Activated CD8-positive, alpha-beta T cell treated with anti-CD3 and anti-CD28 coated beads for 36 hours (primary cell): ENCODE data around the gene SERPINF2. TPM values are rescaled to one million over a fixed set of nuclear protein-coding genes. Genes with fewer than 3 reads are reported as not detected.

Experiments used
- ATAC-seq: fragments of 200-7000 bp; cut with Tn5 transposase; one replicate; pipeline ENCODE4 v1.10.0; 2021; ENCODE audit warnings: mild to moderate bottlenecking, moderate library complexity
- CTCF ChIA-PET: fragments of 350-600 bp; sonication (Branson Sonifier 250); formaldehyde crosslinking; loops from one replicate; lab custom pipeline; 2021; ENCODE audit warnings: antibody characterized with exemption; lab: Charles Lee
- POLR2A ChIA-PET: fragments of 350-600 bp; sonication (Branson Sonifier 250); formaldehyde crosslinking; loops from one replicate; lab custom pipeline; 2021; ENCODE audit warnings: antibody characterized with exemption; lab: Charles Lee
- DNase-seq: peaks from one replicate; pipeline ENCODE4 v3.0.0-alpha.2; 2020
- H3K27ac Mint-ChIP-seq: one replicate; pipeline ENCODE4 v1.8.0; 2021; ENCODE audit warnings: mild to moderate bottlenecking, mixed read lengths
- H3K27me3 Mint-ChIP-seq: one replicate; pipeline ENCODE4 v1.8.0; 2021; ENCODE audit warnings: mixed read lengths
- H3K36me3 Mint-ChIP-seq: one replicate; pipeline ENCODE4 v1.8.0; 2021; ENCODE audit warnings: low read depth, mixed read lengths
- H3K4me1 Mint-ChIP-seq: one replicate; pipeline ENCODE4 v1.8.0; 2021; ENCODE audit warnings: low read depth, mixed read lengths
- H3K4me3 Mint-ChIP-seq: one replicate; pipeline ENCODE4 v1.8.0; 2021; ENCODE audit warnings: mild to moderate bottlenecking, moderate library complexity, mixed read lengths
- H3K9me3 Mint-ChIP-seq: one replicate; pipeline ENCODE4 v1.8.0; 2021; ENCODE audit warnings: mixed read lengths
- CTCF ChIP-seq: fragments of 200-600 bp; IDR thresholded peaks from one replicate; pipeline ENCODE4 v1.8.0; 2022; ENCODE audit warnings: antibody characterized with exemption, mild to moderate bottlenecking
- intact Hi-C: fragments of 100-400 bp; cut with micrococcal nuclease; formaldehyde crosslinking; loops from one replicate; pipeline ENCODE4 v1.10.0; 2022
- total RNA-seq, 2 experiments: library from RNA; stranded (reverse); gene quantifications; one replicate each; pipeline ENCODE4 v1.2.3, GENCODE V29; 2021

SERPINF2 gene
- total RNA-seq, 2 experiments from 2014 or later, result 0.11 to 0.18 TPM

GRCh38 chr17:1732833-1733321 lies 9.8 kb upstream of the SERPINF2 start:
- Mint-ChIP-seq H3K4me1 (peaks cover 18% of the 10 kb centered on the region), H3K9me3 (no peaks in the 10 kb centered on the region), H3K27me3 (no peaks in the 10 kb centered on the region), H3K4me3 (no peak overlapping the region), H3K27ac (no peak overlapping the region), H3K36me3 (peaks cover 14% of the 10 kb centered on the region)
- intact Hi-C loops, result no loop called here
- ChIA-PET CTCF (interaction anchor here (1.3 kb wide), 1 partner anchor 12 kb away, joined by 3 read pairs; no protein-coding TSS in a partner anchor), POLR2A (interaction anchor here (3.0 kb wide), 1 partner anchor 30 kb away, joined by 8 read pairs; the partner anchor contains the start of gene SERPINF1)
- TF ChIP-seq CTCF, result no peak
- DNase-seq (no peak), ATAC-seq (no peak)

- ChIA-PET CTCF (interaction anchor here (1.3 kb wide), 1 partner anchor 13 kb away, joined by 3 read pairs; no protein-coding TSS in a partner anchor), POLR2A (interaction anchor here (0.9 to 3.0 kb wide), 2 partner anchors 29 to 73 kb away, joined by 3 to 8 read pairs; partner anchors contain the start of gene SERPINF1)
- Mint-ChIP-seq H3K9me3 (no peaks in the 10 kb centered on the region), H3K4me3 (no peak overlapping the region), H3K36me3 (peaks cover 14% of the 10 kb centered on the region), H3K27me3 (no peaks in the 10 kb centered on the region), H3K4me1 (peaks cover 13% of the 10 kb centered on the region), H3K27ac (no peak overlapping the region)
- intact Hi-C loops, result no loop called here
- ATAC-seq (no peak), DNase-seq (no peak)
- TF ChIP-seq CTCF, result no peak
Measured at GRCh38 chr17:1733759-1734158, 8.9 kb upstream of the SERPINF2 start.

- POLR2A ChIA-PET, result no interaction called here
- H3K36me3 Mint-ChIP-seq, result peaks cover 8% of the 10 kb centered on the region
- H3K27ac Mint-ChIP-seq, result no peak overlapping the region
- DNase-seq (no peak), ATAC-seq (no peak)
- no peaks in the 10 kb centered on the region for H3K27me3 Mint-ChIP-seq
- intact Hi-C loops, result no loop called here
- CTCF ChIA-PET, result no interaction called here
- no peaks in the 10 kb centered on the region for H3K9me3 Mint-ChIP-seq
- H3K4me1 Mint-ChIP-seq, result peaks cover 9% of the 10 kb centered on the region
- H3K4me3 Mint-ChIP-seq, result no peak overlapping the region
- TF ChIP-seq CTCF, result no peak
Measured at GRCh38 chr17:1735418-1735817, 7.3 kb upstream of the SERPINF2 start.

- Mint-ChIP-seq H3K4me1 (peaks cover 9% of the 10 kb centered on the region), H3K9me3 (no peaks in the 10 kb centered on the region), H3K27ac (no peak overlapping the region), H3K27me3 (no peaks in the 10 kb centered on the region), H3K36me3 (peaks cover 8% of the 10 kb centered on the region), H3K4me3 (no peak overlapping the region)
- ChIA-PET CTCF (no interaction called here), POLR2A (interaction anchor here (1.0 kb wide), 1 partner anchor 34 kb away, joined by 3 read pairs; no protein-coding TSS in a partner anchor)
- ATAC-seq, result no peak
- no peak for TF ChIP-seq CTCF
- intact Hi-C loops, result no loop called here
- DNase-seq, result no peak
Measured at GRCh38 chr17:1735834-1736347, 6.8 kb upstream of the SERPINF2 start.
